HG02943 (cell line): ENCODE data around the gene WDFY2.

ENCODE experiments used
- ATAC-seq: cut with Tn5 transposase; IDR thresholded peaks from one replicate; pipeline ENCODE4 v1.9.1; 2021; ENCODE audit warnings: mild to moderate bottlenecking, low read depth, moderate library complexity; ENCODE audit not compliant: unreplicated experiment

The WDFY2 gene

DNA sequence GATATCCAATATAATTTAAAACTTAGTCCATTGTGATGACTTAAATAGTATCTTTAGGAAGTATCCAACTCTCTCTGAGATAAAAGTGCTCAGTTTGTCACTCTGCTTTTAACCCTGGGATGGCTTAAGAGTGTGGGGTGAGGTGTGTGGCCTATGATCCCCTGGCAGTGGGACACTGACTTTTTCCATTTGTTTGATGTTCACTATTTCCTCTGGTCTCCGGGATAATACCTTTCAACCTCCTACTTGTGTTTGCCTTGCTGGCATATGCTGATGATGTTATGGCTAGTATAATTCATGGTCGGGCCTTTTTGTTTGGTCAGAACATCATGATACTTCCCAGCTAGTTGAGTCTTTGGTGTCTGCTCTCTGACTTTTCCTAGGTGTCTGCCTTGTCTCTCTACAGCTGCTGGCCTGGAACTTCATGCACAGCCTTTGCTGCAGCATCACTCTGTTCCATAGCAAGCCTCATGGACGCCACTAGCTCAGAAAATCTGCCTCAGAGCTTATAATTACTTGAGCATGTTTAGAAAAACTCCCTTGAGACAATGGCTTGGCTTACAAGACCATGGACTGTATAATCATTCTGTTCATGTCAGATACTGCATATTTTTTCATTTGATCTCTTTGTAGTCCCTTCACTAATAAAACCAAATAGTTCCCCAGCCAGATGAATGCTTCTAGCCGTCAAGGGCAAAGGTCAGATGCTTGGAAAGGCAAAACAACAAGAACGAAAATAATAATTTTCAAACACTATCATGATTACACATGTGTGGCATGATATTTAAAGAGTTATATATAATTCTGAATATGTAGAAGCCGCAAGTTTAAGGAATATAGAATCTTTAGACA lies 75.2 kb downstream of the WDFY2 start:
- ATAC-seq, result no peak

DNA sequence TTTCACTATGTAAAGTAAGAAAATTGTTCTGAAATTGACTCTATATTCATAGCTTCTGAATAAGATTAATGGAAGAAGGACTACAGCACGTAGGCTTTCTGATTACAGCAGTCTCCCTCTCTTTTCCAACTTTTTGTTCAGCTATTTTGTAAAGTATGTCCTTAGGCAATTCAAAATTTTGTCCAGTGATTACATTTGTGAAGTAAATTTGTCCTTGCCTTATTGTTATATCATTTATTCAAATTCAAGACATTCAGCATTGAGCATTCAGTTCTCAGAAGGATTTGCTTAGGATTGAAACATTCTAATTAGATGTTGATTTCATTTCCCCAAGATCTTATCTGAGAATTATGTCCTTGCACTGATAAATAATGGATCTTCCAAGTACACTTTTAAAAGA lies 76.6 kb downstream of the WDFY2 start:
- no peak for ATAC-seq

DNA sequence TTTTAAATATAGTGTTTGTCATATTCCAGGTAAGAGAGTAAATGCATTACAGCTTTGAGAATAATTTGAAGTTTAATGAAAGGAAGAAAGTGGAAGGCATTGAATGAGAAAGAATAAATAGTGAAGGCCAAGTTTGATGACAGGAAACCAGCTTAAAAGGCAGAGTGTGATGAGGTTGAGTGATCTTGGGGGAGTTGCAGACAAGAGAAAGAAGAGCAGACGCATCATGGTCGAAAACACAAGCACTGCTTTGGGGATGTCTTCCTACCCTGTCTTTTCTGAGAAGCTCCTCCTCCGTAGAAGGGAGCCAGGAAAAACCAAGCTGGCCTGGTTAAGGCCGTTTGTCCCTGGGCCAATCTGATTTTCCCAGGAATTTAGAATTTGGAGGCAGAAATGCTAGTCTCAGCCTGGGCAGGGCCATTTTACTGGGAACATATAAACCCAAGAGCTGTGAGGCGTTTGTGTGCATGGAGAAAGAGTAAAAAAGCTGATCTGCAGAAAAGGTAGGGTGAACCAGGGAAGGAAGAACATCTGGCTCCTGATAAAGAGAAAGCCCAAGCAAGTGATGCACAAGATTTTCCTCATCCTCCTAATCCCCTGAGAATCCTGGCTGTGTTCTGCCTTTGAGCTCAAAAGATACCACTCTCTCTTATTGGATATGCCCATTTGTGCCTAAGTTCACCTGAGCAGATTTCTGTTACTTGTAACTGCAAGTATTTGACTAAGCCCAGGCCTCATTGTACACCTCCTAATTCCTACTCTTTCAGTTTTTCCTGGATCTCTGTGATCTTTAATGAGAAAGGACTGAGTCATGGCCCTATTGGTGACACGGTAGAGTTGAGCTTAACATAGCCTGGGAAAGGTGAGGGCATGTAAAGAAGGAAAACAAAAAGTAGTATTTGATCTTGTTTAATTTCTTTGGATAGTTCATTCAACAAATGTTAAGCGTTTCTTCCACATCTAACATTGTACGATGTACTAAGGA lies 80.0 kb downstream of the WDFY2 start:
- no peak for ATAC-seq

DNA sequence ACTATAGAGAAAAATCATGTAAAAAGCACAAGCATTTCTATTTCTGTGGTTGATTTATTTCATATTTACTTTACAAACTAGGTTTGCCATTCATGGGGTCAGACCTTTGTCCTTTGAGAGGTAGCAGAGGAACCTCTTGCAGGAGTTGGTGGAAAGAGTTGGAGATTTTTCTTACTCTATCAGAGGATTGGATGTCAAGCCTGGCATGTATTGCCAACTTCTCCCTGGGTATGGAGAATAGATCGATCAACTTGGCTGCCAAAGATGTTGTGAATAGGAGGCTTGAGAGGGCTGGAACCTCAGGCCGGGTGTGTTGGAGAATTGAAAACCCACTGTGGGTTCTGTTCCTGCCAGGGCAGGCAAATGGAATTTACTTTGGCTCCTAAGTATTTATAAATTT lies 81.2 kb downstream of the WDFY2 start:
- no peak for ATAC-seq

DNA sequence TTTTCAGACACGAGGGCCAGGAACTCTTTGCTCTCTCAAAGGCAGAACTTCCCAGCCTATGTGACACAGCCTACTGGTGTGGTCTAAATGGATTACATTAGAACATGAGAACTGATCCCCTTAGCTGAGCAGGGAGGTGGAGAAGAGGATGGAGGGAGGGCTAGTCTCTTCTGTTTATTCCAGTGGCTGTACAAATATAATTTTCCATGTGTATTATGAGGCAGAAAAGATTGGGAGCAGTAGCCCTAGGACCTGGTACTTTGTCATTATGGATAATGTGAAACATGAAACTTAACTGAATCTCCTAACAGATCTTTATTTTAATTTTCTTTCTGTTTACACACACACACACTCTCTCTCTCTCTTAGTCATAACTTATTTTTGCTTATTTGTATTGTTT lies 82.1 kb downstream of the WDFY2 start:
- no peak for ATAC-seq

DNA sequence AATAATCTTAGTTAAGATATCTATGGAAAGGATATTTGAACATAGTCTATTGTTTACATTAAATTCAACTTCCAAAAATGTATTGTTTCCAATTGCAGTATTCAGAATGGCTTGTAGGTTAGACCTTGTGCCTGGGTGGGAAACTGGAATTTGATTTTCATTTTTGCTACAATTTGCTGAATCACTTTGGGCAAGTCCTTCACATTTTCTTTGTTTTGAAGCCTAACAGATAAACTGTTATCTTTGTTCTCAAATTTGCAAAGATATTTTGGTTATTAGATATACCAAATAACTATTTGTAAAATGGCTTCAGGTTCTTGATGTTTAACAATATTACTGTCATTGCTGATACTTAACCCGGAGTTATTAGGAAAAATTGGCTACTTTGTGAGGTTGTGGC lies 82.6 kb downstream of the WDFY2 start:
- ATAC-seq, result no peak

DNA sequence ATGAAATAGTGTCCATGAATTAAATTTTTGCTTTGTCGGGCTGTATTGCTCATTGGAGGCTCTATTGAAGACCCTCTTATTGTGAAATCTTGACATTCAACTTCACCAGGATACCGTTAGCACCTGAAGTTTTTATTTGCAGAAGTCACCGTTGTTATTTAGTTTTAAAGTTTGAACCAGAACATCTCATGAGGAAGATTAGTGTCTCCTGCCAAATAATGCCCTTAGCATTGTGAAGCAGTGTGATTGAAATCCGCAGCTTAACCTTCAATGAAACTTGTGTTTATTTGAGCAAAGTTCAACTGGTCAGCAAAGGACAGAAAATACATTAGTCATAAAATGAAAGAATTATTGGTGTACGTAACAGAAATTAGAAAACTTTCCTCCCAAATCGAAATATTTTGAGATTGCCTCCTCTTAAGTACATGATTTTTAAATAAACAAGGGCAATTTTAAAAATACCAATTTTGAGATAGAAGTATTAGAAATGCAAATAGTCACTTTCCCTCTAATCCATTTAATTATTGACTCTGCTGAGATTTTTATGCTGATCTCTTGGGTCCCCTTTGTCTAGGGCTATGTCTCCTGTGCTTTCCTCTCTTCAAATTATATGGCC lies 84.4 kb downstream of the WDFY2 start:
- no peak for ATAC-seq

DNA sequence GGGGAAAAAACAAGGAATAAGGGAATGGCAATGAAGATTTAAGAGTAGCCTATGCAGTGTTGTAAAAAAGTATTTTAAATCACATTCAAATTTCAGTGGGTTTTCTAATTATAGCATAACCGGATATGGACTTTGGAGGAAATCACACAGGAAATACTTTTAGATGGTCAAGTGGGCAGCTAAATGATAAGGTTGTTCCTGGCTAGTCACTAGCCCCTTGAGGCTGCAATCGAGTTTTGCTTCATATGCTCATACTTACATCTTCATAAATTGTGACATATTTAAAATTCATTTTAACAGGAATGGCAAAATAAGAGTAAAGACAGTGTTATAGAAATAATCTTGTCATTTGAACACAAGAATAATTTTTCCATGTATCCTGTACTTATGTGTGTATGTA lies 88.9 kb downstream of the WDFY2 start:
- ATAC-seq, result no peak

DNA sequence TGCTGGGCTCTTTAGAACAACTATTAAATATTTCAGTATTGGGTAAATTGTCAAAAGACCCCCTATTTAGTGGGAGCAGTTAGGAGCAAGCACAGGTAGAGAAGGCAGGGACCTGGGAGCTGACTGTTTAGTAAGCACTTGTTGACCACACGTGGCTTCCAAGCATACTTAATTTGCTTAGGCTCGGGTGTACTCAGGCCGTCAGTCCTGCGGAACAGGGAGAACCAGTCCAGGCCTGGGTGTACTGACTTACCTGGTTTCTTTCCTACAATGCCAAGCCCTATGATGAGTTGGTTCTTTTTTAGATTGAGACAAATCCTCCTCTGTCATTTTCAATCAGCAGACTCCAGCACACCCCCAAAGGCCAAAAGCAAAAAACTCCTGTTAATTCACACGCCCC lies 90.0 kb downstream of the WDFY2 start:
- ATAC-seq, result no peak

DNA sequence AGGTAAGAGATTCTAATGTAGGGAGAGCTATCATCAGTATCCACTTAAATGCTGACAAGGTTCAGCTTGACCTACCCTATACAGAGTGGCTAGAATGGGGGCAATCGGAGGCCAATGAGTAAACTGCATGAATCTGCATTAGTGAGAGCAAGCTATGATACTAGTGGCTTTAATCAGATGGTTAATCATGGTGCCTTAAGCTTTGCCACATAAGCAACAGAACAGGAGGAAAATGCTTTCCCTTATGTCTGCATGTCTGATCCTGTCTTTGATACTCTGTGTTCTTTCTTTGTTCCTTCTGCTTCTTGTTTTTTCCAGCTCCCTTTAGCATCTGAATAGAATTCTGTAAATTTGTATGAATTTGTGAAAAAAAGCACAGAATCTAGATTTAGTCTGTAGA lies 91.1 kb downstream of the WDFY2 start:
- no peak for ATAC-seq

DNA sequence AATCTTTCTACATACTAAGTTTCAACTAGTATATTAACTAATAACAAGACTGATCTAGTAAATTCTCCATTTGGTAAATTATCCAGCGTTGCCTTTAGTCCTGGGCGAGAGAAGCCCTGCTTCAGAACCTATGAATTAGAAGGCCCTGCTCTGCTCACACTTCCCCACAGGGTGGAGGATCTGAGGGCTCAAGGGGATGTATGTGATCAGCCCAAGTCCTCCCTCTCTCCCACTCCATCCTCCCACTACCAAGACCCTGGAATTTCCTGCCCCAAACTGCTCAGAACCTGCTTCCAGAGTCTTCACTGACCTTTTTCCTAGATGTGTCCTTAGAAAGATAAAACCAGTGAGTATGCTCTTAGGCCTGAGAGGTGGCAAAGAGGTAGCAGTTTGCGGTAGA lies 91.6 kb downstream of the WDFY2 start:
- ATAC-seq, result no peak

DNA sequence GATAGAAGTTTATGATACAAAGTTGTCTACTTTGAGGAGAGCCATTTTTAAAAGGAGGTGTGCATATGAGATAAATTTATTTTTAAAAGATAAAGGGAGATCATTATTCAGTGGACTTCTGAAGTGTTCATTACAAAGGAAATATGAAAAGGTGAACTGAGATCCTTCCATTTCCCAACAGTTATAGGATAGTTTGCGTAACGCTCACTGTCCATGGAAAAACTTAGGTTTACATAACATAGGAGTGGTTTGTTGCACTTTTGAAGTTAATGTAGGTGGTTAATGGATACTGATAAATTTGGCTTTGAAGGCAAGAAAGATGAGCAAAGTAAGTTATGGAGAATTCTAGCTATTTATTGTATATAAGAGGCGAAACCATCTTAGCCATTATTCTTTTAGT lies 92.5 kb downstream of the WDFY2 start:
- ATAC-seq, result no peak

DNA sequence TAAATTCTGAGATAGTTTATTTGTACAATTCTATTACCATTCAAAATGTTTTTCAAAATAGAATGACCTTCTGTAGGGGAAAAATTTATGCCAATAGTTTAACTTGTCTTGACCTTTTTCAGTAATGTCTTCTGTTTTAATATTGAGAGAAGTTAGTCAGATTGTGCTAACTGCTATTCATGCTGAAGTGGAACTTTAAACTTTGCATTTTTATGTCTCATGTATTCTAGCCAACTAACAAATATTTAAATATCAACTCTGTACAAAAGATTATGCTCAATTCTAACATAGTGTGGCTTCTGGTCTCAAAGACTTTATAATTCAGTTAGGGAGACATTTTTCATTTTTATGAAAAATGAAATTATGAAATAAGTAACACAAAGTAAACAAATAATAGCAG lies 94.2 kb downstream of the WDFY2 start:
- no peak for ATAC-seq

DNA sequence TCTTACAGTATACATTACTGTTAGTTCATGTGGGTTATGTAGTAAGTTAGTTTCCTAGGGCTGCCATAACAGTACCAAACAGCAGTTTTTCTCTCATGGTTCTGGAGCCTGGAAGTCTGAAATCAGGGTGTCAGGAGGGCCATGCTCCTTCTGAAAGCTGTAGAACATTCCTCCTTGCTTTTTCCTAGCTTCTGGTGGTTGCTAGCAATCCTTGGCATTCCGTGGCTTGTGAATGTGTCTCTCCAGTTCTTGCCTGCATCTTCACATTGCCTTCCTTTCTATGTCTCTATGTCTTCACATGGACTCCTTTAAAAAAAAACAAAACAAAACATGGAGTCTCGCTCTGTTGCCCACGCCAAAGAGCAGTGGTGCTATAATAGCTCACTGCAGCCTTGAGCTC lies 95.4 kb downstream of the WDFY2 start:
- ATAC-seq, result no peak

DNA sequence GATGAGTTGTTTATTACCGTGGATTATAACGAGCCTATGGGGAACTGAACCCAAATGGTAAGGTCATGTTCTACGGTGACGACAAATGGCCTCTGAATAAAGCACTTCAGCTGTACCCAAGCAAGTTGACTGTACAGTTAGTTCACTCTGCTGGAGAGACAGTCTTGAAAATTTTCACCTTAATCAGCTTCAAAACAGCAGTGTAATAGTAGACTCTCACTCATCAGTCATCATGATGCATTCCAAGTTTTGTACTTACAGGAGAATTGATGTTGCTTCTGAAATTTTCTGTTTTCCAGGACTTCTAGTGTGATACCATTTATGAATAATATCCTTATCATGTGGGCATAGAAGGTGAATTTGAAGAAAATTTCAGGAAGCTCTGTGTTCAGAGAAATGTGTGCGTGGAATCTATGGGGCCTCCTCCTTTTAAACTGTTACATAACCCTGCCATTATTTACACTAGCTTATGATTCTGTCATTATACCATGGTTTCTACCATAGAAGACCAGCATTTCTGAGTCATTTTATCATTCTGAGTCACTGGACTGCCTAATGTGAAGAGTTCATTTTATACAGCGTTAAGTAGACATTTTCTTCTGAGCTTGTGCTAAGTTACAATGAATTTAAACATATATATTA lies 96.9 kb downstream of the WDFY2 start:
- ATAC-seq, result no peak

DNA sequence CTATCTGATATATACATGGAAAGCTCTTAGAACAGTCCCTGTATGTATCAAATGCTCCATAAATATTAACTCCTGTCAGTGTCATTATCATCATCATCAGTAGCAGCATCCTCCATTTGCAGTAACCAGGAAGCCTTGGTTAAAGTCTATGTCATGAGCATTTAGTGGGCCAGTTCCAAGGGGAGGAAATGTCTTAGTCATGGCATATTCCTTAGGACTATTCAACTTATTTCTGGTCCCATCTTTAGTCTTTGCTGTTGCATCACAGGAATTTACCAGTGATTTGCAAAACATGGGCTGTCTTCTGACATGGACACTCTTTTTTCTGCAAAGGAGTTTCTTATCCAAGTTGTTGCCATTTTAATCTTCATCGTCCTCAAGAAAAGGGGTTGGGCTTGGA lies 98.4 kb downstream of the WDFY2 start:
- no peak for ATAC-seq

DNA sequence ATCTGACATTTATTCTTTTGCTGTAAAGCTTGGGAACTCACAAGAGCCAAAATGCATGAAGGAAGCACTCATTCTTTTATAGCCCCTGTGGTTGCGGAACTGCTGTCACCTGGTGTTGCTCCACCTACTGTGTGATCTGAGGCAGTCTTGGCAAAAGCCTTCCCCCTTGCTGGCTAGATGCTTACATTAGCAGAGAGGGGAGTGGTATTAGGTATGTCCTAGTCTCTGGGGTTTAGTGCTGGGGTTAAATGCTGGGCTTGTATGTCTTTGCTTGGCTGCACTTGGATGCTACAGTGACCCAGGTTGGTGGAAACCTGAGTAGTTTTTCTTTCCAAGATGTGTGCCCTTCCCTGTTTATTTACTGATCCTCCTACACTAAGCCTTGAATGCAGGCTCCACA lies 99.3 kb downstream of the WDFY2 start:
- no peak for ATAC-seq

DNA sequence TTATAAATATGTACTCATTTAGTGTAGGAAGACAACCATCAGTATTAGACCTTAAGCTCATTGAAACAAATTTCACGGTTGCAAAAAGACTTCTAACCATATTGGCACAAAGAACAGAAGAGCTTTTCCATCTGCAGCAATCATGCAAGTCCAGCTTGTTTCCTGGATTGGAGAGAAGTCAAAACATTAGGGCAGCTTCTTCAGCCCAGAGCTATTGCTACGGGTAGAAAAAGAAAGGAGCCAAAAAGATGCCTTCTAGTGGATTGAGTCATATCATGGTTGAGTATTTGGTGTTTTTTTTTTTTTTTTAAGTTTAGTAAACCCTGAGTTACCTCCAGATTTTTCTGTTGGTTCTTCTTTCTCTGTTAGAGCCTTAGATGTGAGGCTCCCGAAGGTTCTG lies 99.8 kb downstream of the WDFY2 start:
- no peak for ATAC-seq

DNA sequence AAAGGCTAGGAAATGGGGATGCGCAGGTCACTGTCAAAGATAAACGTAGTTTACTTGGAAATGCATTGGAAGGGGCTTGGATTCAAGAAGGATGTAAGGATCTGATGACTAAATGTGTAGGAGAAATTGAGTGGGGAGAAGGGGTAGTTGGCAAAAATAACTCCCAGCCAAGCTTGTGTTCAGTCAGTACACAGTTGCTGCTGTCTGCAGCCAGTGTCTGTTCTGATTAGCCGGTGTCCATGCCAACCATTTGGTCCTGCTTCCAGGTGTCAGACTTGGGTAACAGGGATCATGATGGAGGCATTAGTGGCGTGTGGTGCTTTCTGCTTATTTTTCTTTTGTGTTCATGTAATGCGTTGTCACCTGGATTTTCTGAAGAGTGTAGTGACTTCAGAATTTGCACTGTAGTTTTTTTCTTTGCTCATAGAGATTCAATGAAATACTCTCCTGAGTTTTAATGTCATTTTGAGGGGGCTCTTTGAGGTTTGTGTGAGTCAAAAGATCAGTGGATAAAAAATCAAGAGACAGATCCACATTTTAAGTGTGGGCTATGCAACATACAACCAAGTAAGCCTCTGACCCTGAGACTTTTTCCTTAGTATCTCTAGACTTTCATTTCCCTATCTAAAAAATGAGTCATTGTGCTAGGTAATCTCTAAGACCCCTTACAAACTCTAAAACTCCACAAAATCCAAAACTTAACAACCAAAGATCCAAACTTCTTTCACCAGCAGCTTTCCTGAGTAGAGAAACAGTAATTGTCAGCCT lies 103.9 kb downstream of the WDFY2 start:
- no peak for ATAC-seq
